Endothelial cell of umbilical vein (primary cell): ENCODE data around the gene TUBA3C. TPM values are rescaled to one million over a fixed set of nuclear protein-coding genes. Genes with fewer than 3 reads are reported as not detected.

ENCODE experiments used
- BruUV-seq: library from RNA; stranded (reverse); fragments of 400-500 nt; replicated peaks from 2 replicates; lab custom pipeline; 2021; lab: Mats Ljungman, UMichigan
- CTCF ChIA-PET: fragments of 300-600, 350-600 bp; sonication (Branson Sonifier 250); formaldehyde crosslinking; loops from one replicate; lab custom pipeline; 2021; ENCODE audit warnings: antibody characterized with exemption, inconsistent platforms; lab: Charles Lee
- POLR2A ChIA-PET: fragments of 300-600, 350-600 bp; sonication (Branson Sonifier 250); formaldehyde crosslinking; loops from one replicate; lab custom pipeline; 2021; ENCODE audit warnings: antibody characterized with exemption, inconsistent platforms; lab: Charles Lee
- DNase-seq: peaks from one replicate; pipeline ENCODE4 v3.0.0-alpha.2; 2011; ENCODE audit warnings: low read depth, low spot score
- FAIRE-seq: peaks from 2 replicates; lab custom pipeline; 2011; peaks lifted over from hg19 to GRCh38; lab: Jason Lieb, UNC
- H2AFZ ChIP-seq: 2 replicates; pipeline ENCODE4 v1.6.0; 2012; ENCODE audit warnings: low read depth, low read length, control low read depth, inconsistent platforms
- H3K27ac ChIP-seq: 2 replicates; pipeline ENCODE4 v1.5.1; 2011; ENCODE audit warnings: low read depth, mild to moderate bottlenecking, control low read depth, low read length, moderate library complexity; ENCODE audit not compliant: insufficient read depth
- H3K27me3 ChIP-seq, 2 experiments: 2 replicates each; pipeline versions ENCODE4 v1.6.0 to v1.6.1; 2011; ENCODE audit warnings: low read length in 2 of 2, mixed read lengths in 1 of 2; ENCODE audit not compliant: control insufficient read depth in 2 of 2, insufficient read depth in 2 of 2
- H3K36me3 ChIP-seq, 2 experiments: 2 replicates in 1 of 2; 3 replicates in 1 of 2; pipeline ENCODE4 v1.5.1; 2011; ENCODE audit warnings: low read length in 2 of 2, mild to moderate bottlenecking in 1 of 2, moderate library complexity in 1 of 2; ENCODE audit not compliant: control insufficient read depth in 2 of 2, insufficient read depth in 2 of 2; ENCODE audit errors: extremely low read depth in 1 of 2
- H3K4me1 ChIP-seq: 3 replicates; pipeline ENCODE4 v1.5.1; 2011; ENCODE audit warnings: mild to moderate bottlenecking, low read length; ENCODE audit not compliant: control insufficient read depth, insufficient read depth; ENCODE audit errors: extremely low read depth
- H3K4me2 ChIP-seq: 2 replicates; pipeline ENCODE4 v1.6.1; 2011; ENCODE audit warnings: low read length, control low read depth, mixed read lengths; ENCODE audit not compliant: insufficient read depth
- H3K4me3 ChIP-seq, 3 experiments: fragments of 200-600 bp in 1 of 3; sonication (generic), shearing (Covaris generic) in 1 of 3; replicated peaks in 1 of 3; 2 replicates each; pipeline ENCODE4 v1.5.1; 2011 to 2016; ENCODE audit warnings: control low read depth in 3 of 3, low read length in 3 of 3, mild to moderate bottlenecking in 2 of 3, inconsistent platforms in 1 of 3, low read depth in 1 of 3, moderate library complexity in 1 of 3; ENCODE audit not compliant: insufficient read depth in 1 of 3
- H3K79me2 ChIP-seq: 2 replicates; pipeline ENCODE4 v1.6.0; 2012; ENCODE audit warnings: low read length, inconsistent platforms; ENCODE audit not compliant: control insufficient read depth, insufficient read depth
- H3K9ac ChIP-seq: replicated peaks from 2 replicates; pipeline ENCODE3; 2011; ENCODE audit warnings: low read length, control low read depth; ENCODE audit not compliant: insufficient read depth; ENCODE audit errors: extremely low read depth
- H3K9me1 ChIP-seq: replicated peaks from 3 replicates; pipeline ENCODE4 v1.6.0; 2011; ENCODE audit warnings: mild to moderate bottlenecking, low read length; ENCODE audit not compliant: control insufficient read depth, insufficient read depth; ENCODE audit errors: extremely low read depth
- H3K9me3 ChIP-seq: replicated peaks from 2 replicates; pipeline ENCODE4 v1.5.1; 2012; ENCODE audit warnings: low read length, inconsistent platforms; ENCODE audit not compliant: control insufficient read depth, insufficient read depth
- H4K20me1 ChIP-seq: replicated peaks from 2 replicates; pipeline ENCODE3; 2011; ENCODE audit warnings: mild to moderate bottlenecking, low read length; ENCODE audit not compliant: control insufficient read depth, insufficient read depth; ENCODE audit errors: extremely low read depth
- CTCF ChIP-seq, 2 donors: IDR thresholded peaks; 1 replicate in 1 of 2; 2 replicates in 1 of 2; pipeline ENCODE4 v1.5.1; 2011; ENCODE audit warnings: low read length in 2 of 2, mild to moderate bottlenecking in 2 of 2, moderate library complexity in 2 of 2, control low read depth in 1 of 2, inconsistent platforms in 1 of 2, low read depth in 1 of 2; ENCODE audit not compliant: insufficient read depth in 1 of 2; ENCODE audit errors: extremely low read depth in 1 of 2
- EZH2 ChIP-seq: IDR thresholded peaks from 2 replicates; pipeline ENCODE4 v1.6.1; 2012; ENCODE audit warnings: borderline replicate concordance, low read depth, mild to moderate bottlenecking, moderate library complexity, low read length, inconsistent platforms; ENCODE audit not compliant: severe bottlenecking
- FOS ChIP-seq: IDR thresholded peaks from 2 replicates; pipeline ENCODE4 v1.6.1; 2011; ENCODE audit warnings: mild to moderate bottlenecking, low read length, moderate library complexity, borderline replicate concordance; ENCODE audit not compliant: insufficient read depth
- GATA2 ChIP-seq: IDR thresholded peaks from 2 replicates; pipeline ENCODE4 v1.7.0; 2011; ENCODE audit warnings: low read depth, mild to moderate bottlenecking, moderate library complexity, mixed read lengths, low read length; ENCODE audit not compliant: insufficient read length, insufficient read depth
- JUN ChIP-seq: IDR thresholded peaks from 2 replicates; pipeline ENCODE4 v1.6.1; 2011; ENCODE audit warnings: borderline replicate concordance, low read depth; ENCODE audit not compliant: insufficient read length, insufficient read depth
- MAX ChIP-seq: IDR thresholded peaks from 2 replicates; pipeline ENCODE4 v1.6.1; 2011; ENCODE audit not compliant: insufficient read depth, insufficient read length
- POLR2A ChIP-seq: IDR thresholded peaks from 2 replicates; pipeline ENCODE4 v1.6.1; 2012; ENCODE audit warnings: low read depth, mild to moderate bottlenecking, control low read depth, low read length
- POLR2AphosphoS5 ChIP-seq: IDR thresholded peaks from 2 replicates; pipeline ENCODE4 v1.6.1; 2012; ENCODE audit warnings: low read depth, mild to moderate bottlenecking, control low read depth, low read length, moderate library complexity; ENCODE audit not compliant: insufficient read depth
- dilution Hi-C: fragments of 300-500 bp; cut with MboI; formaldehyde crosslinking; loops from one replicate; pipeline ENCODE4 v1.15.0; 2019; ENCODE audit warnings: low sequenced_read_pairs; ENCODE audit not compliant: extremely low pct_ligation_motif_present
- intact Hi-C: fragments of 100-400 bp; cut with micrococcal nuclease; formaldehyde crosslinking; loops from one replicate; pipeline ENCODE4 v1.10.0; 2022
- polyA plus RNA-seq, 4 experiments: library from polyadenylated mRNA; depleted of rRNA in 3 of 4; stranded (reverse) in 3 of 4; unstranded in 1 of 4; fragments of >200 nt; gene quantifications; 2 replicates each; pipeline versions ENCODE4 v1.2.1 to v1.2.3, GENCODE V29; 2011 to 2012; ENCODE audit warnings: missing spikeins in 1 of 4
- total RNA-seq: library from RNA; stranded (reverse); gene quantifications from 2 replicates; pipeline ENCODE4 v1.2.3, GENCODE V29; 2021

Gene TUBA3C
- total and polyA plus RNA-seq, 2 donors (not counting 3 experiments of a cell fraction or from before 2014, with no cell fraction given), result not detected

GRCh38 chr13:19172647-19173030, 9.0 kb downstream of the TUBA3C start:
- Histone ChIP-seq H3K9me3 (peaks cover 14% of the 10 kb centered on the region), H3K27ac (no peak overlapping the region), H3K79me2 (no peaks in the 10 kb centered on the region), H3K36me3 (no peaks in the 10 kb centered on the region), H3K27me3 (no peaks in the 10 kb centered on the region), H3K4me3 (no peak overlapping the region), H3K4me1 (no peaks in the 10 kb centered on the region), H3K9ac (no peak overlapping the region), H3K9me1 (no peaks in the 10 kb centered on the region), H2AFZ (no peak overlapping the region), H3K4me2 (no peak overlapping the region), H4K20me1 (no peaks in the 10 kb centered on the region)
- CTCF ChIA-PET, result no interaction called here
- dilution Hi-C loops (no loop called here), intact Hi-C loops (no loop called here)
- DNase-seq (no peak), FAIRE-seq (no peak)
- BruUV-seq, result no TSS peak
- POLR2A ChIA-PET, result no interaction called here
- TF ChIP-seq POLR2AphosphoS5 (no peak), CTCF (IDR thresholded peaks at IDR 0.05; ENCODE audit: extremely low read depth in 1 of 2, insufficient read depth in 1 of 2, low read depth in 1 of 2, low read length in 2 of 2) (no peak), JUN (no peak), FOS (no peak), GATA2 (no peak), POLR2A (no peak), EZH2 (no peak), MAX (no peak)
